ENCODE results near the gene AP4E1. TPM values are rescaled to one million over a fixed set of nuclear protein-coding genes. Genes with fewer than 3 reads are reported as not detected.
"Not testable (repeated sequence)": the region's sequence is repeated elsewhere in the genome, so short reads cannot be mapped to it uniquely, and the experiment has no call there.

AP4E1 gene
- total RNA-seq (2014; rRNA removed; shearing (Covaris generic)): 4.0 and 4.4 TPM in 2 replicates

GRCh38 chr15:50908209-50909009 is at the start of gene AP4E1:
Gene AP4E1, plus strand, starts transcription at chr15:50908683. Its CDS starts 96 bp downstream, at chr15:50908779.
- DNase-seq (ENCODE audit: low spot score): peak; percentile 94

- DNase-seq (ENCODE audit: low spot score): no peak
Observed at GRCh38 chr15:50860824-50861223, 47.7 kb upstream of the AP4E1 start.

- no peak for DNase-seq (ENCODE audit: low spot score)
Observed at GRCh38 chr15:50862553-50862952, 45.9 kb upstream of the AP4E1 start.

GRCh38 chr15:50864873-50865272 is 43.6 kb upstream of the AP4E1 start:
- DNase-seq (ENCODE audit: low spot score): no peak

GRCh38 chr15:50865515-50866353 is 42.7 kb upstream of the AP4E1 start:
- no peak for DNase-seq (ENCODE audit: low spot score)

GRCh38 chr15:50871832-50872231 is 36.7 kb upstream of the AP4E1 start:
- no peak for DNase-seq (ENCODE audit: low spot score)

- no peak for DNase-seq (ENCODE audit: low spot score)
Observed at GRCh38 chr15:50872832-50873426, 35.6 kb upstream of the AP4E1 start.

- no peak for DNase-seq (ENCODE audit: low spot score)
Observed at GRCh38 chr15:50873935-50874361, 34.5 kb upstream of the AP4E1 start.

GRCh38 chr15:50875238-50875637 is 33.2 kb upstream of the AP4E1 start:
- not testable (repeated sequence) for DNase-seq (ENCODE audit: low spot score)

GRCh38 chr15:50876260-50876988 is 32.1 kb upstream of the AP4E1 start:
- DNase-seq (ENCODE audit: low spot score): no peak

- DNase-seq (ENCODE audit: low spot score): peak; percentile 96
Observed at GRCh38 chr15:50876989-50877360, 31.5 kb upstream of the AP4E1 start.

GRCh38 chr15:50879016-50879617 is 29.4 kb upstream of the AP4E1 start:
- no peak for DNase-seq (ENCODE audit: low spot score)

GRCh38 chr15:50880206-50880605 is 28.3 kb upstream of the AP4E1 start:
- no peak for DNase-seq (ENCODE audit: low spot score)

GRCh38 chr15:50880651-50881114 is 27.8 kb upstream of the AP4E1 start:
- no peak for DNase-seq (ENCODE audit: low spot score)

- DNase-seq (ENCODE audit: low spot score): no peak
Observed at GRCh38 chr15:50881121-50882048, 27.1 kb upstream of the AP4E1 start.

GRCh38 chr15:50883903-50884302 is 24.6 kb upstream of the AP4E1 start:
- DNase-seq (ENCODE audit: low spot score): no peak

- no peak for DNase-seq (ENCODE audit: low spot score)
Observed at GRCh38 chr15:50884540-50884939, 23.9 kb upstream of the AP4E1 start.

- DNase-seq (ENCODE audit: low spot score): no peak
Observed at GRCh38 chr15:50886139-50886467, 22.4 kb upstream of the AP4E1 start.

GRCh38 chr15:50886611-50887345 is 21.7 kb upstream of the AP4E1 start:
- no peak for DNase-seq (ENCODE audit: low spot score)

Data from HT-29 (cell line).